ENCODE measurements around the gene EIF6. TPM values are rescaled to one million over a fixed set of nuclear protein-coding genes. Genes with fewer than 3 reads are reported as not detected.

The EIF6 gene
- total and polyA plus RNA-seq, 2 donors (not counting 1 experiment from before 2014, with no cell fraction given), result 74.1 to 81.2 TPM

DNA sequence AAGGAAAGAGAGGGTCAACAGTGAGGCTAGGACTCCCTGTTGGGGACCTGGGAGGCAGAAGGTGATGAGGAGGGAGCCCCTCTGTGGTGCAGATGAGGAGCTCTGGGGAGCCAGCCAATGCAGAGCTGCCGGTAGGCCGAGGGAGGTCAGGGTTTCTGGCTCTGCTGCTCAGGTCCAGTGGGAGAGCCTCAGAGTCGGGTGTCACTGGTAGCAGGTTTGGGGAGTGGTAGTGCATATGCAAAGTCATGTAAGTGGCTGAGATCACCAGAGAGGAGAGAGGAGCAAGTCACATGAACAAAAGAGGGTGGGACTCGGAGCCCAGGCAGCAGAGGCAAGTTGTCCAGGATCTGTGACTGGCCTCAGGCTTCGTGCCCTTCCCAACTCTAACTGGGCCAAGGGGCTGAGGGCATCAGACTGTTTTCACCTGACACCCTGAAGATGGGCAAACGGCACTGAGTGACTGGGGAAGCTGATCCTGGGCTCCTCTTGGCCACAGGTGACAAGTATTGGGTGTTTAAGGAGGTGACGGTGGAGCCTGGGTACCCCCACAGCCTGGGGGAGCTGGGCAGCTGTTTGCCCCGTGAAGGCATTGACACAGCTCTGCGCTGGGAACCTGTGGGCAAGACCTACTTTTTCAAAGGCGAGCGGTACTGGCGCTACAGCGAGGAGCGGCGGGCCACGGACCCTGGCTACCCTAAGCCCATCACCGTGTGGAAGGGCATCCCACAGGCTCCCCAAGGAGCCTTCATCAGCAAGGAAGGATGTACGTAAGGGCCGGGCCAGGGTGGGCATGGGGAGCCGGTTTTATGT lies 13.3 kb downstream of the EIF6 start:
- Histone ChIP-seq H3K27ac (ENCODE audit: low read length in 2 of 2) (no peak overlapping the region), H2AFZ (ENCODE audit: insufficient read depth, low read depth, low read length, poor library complexity, severe bottlenecking) (no peak overlapping the region), H4K20me1 (ENCODE audit: control insufficient read depth, insufficient read depth, low read length, poor library complexity, severe bottlenecking) (peaks cover 18% of the 10 kb centered on the region), H3K9me3 (ENCODE audit: control extremely low read depth in 1 of 3, control insufficient read depth in 2 of 3, insufficient read depth in 1 of 3, low read length in 2 of 3) (no peaks in the 10 kb centered on the region), H3K4me3 (ENCODE audit: control extremely low read depth in 1 of 5, extremely low read depth in 1 of 5, insufficient read depth in 1 of 5, low read depth in 2 of 5, low read length in 4 of 5) (no peak overlapping the region), H3K9ac (ENCODE audit: low read length) (no peak overlapping the region), H3K79me2 (ENCODE audit: control insufficient read depth, insufficient read depth, low read length) (peaks cover 60% of the 10 kb centered on the region), H3K4me1 (ENCODE audit: control insufficient read depth in 2 of 2, insufficient read depth in 2 of 2, low read length in 2 of 2) (peaks cover 5 to 6% of the 10 kb centered on the region in 2 donors), H3K4me2 (replicated peaks; ENCODE audit: low read depth, low read length, poor library complexity, severe bottlenecking) (no peak overlapping the region), H3K27me3 (replicated peaks in 1 of 4; ENCODE audit: control extremely low read depth in 1 of 4, control insufficient read depth in 3 of 4, insufficient read depth in 4 of 4, low read length in 3 of 4) (no peaks in the 10 kb centered on the region), H3K36me3 (replicated peaks in 1 of 2; ENCODE audit: control extremely low read depth in 1 of 2, control insufficient read depth in 1 of 2, extremely low read depth in 1 of 2, insufficient read depth in 2 of 2, low read length in 1 of 2) (peaks cover 0 to 49% of the 10 kb centered on the region in 2 experiments)
- TF ChIP-seq CTCF (IDR thresholded peaks at IDR 0.05) (no peak), EZH2 (IDR thresholded peaks at IDR 0.05; ENCODE audit: borderline replicate concordance, insufficient read depth, low read depth, low read length, poor library complexity, severe bottlenecking) (no peak)
- WGBS (ENCODE audit: insufficient coverage), result 97% methylated on average over 16 of the region's 20 CpGs
- Mint-ChIP-seq H3K27ac (peak overlapping the region; percentile 7), H3K4me3 (no peak overlapping the region), H3K27me3 (no peaks in the 10 kb centered on the region), H3K4me1 (peaks cover 1% of the 10 kb centered on the region), H3K9me3 (ENCODE audit: insufficient read depth) (no peaks in the 10 kb centered on the region)
- ATAC-seq (ENCODE audit: low read depth) (no peak), DNase-seq (no peak)
- ChIA-PET POLR2A (no interaction called here), CTCF (interaction anchor here (1.0 kb wide), 1 partner anchor 33 kb away, joined by 3 read pairs; no protein-coding TSS in a partner anchor)
- intact Hi-C loops (cut with micrococcal nuclease), result no loop called here

Measured in B cell (primary cell).